Ureter (tissue), 1 donor: ENCODE data around the gene EMC10. TPM values are rescaled to one million over a fixed set of nuclear protein-coding genes. Genes with fewer than 3 reads are reported as not detected.

Experiments used
- DNase-seq: peaks from one replicate; pipeline ENCODE4 v3.0.0-alpha.2; 2020; ENCODE audit warnings: low spot score
- total RNA-seq: library from RNA; stranded (reverse); gene quantifications from one replicate; pipeline ENCODE4 v1.2.4, GENCODE V29; 2023
- donor health status: DM: yes; HTN: yes; CAD: no.

EMC10 gene
- total RNA-seq, 1 donor from 2014 or later, result 94.0 TPM

DNA sequence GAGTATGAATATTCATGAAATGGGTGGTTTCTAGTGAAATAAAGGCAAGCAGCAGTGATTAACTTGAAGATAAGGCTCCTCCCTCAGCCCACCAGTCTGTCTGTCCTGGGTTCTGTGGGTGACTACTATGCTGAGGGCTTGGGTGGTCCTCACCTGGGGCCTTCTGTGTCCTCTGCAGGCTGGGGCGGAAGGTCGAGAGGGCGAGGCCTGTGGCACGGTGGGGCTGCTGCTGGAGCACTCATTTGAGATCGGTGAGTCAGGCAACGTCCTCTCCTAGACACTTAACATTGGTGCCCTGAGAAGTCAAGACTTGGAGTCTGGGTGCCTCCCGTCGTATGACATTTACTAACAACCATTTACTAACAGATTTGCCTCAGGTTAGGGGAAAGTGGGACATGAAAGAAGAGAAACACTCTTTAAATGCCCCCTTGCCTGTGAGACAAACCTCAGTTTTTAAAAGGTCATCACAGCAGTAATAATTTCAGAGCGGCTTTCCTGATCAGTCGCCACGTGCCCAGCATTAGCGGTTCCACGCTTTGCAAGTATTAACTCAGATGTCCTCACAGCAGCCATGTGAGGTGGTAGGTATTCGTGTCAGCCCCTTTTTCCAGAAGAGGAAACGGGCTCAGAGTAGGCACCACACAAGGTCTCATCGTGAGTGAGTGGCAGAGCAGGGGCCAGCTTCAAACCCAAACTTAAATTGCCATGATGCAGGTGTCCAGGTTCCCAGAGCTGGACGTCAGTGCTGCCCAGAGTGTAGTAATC lies 1.6 kb downstream of the EMC10 start:
- no peak for DNase-seq

DNA sequence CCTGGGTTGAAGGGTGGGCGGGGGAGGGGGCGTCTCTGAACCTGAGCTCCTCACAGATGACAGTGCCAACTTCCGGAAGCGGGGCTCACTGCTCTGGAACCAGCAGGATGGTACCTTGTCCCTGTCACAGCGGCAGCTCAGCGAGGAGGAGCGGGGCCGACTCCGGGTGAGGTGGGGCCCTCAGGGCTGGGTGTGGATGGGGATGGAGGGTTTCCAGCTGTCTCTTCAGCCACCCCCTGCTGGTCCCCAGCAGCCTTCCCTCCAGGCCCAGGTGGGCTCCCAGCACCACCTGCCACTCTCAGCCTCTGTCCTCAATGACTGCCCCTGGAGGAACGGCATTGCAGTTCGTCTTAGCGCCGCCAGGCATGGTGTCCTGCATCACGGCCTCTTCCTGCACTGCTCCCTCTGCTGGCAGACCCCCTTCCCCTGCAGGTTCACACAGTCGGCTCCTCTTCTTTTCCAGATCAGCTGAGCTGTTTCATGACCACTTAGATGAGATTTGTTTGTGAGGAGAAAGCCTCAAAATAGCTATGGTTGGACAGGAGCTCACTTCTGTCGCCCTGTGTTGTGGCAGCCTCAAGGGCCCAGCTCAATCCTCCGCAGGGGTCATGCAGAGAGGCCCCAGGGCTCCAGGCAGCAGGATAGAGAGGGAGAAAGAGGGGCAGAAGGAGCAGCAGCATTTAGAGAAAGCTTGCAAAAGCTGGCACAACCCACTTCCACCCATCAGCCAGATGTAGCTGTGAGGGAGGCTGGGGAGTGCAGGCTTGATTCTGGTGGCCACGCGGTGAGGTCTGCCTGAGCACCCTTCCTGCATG lies 2.8 kb downstream of the EMC10 start:
- no peak for DNase-seq

DNA sequence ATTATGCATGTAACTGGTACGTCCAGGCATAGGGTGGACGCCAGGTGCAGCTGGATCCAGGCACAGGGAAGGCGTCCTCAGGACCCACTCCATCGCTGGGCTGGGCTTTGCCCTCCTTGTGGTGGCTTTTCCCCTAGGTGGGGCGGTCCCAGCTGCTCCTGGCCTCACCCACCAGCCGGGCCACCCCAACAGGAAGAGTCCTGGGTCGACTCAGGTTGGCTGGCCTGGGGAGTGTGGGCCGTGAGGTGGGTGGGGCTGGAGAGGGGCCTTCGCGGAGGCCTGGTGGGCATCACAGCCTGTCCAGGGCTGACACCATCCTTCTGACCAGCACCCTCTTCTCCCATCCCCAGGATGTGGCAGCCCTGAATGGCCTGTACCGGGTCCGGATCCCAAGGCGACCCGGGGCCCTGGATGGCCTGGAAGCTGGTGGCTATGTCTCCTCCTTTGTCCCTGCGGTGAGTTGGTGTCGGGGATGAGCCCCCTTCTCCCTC lies 3.5 kb downstream of the EMC10 start:
- no peak for DNase-seq

DNA sequence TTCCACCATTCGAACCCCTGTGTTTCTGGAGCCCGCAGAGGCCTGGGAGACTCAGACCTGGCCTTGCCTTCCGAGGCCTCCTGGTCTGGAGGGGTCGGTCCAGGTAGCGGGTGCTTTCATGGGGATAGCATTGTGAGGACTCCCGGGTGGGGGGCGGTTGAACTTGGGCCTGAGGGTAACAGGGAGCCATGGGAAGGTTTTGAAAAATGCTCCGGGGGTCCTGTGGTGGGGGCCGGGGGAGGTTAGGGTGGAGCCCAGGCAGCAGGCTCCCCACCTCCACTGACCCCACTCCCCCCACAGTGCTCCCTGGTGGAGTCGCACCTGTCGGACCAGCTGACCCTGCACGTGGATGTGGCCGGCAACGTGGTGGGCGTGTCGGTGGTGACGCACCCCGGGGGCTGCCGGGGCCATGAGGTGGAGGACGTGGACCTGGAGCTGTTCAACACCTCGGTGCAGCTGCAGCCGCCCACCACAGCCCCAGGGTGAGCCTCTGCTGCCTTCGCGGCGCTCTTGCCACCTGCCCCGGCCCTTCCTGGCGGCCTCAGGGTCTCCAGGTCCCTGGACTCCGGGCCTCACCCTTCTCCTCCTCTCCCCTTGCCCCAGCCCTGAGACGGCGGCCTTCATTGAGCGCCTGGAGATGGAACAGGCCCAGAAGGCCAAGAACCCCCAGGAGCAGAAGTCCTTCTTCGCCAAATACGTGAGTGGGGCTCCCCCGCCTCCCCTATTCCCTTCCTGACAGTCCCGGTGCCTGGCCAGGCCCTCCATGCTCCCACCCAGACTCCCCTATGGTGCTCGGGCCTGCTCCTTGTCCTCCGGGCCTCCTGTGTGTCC lies 4.2 kb downstream of the EMC10 start:
- DNase-seq, result no peak

DNA sequence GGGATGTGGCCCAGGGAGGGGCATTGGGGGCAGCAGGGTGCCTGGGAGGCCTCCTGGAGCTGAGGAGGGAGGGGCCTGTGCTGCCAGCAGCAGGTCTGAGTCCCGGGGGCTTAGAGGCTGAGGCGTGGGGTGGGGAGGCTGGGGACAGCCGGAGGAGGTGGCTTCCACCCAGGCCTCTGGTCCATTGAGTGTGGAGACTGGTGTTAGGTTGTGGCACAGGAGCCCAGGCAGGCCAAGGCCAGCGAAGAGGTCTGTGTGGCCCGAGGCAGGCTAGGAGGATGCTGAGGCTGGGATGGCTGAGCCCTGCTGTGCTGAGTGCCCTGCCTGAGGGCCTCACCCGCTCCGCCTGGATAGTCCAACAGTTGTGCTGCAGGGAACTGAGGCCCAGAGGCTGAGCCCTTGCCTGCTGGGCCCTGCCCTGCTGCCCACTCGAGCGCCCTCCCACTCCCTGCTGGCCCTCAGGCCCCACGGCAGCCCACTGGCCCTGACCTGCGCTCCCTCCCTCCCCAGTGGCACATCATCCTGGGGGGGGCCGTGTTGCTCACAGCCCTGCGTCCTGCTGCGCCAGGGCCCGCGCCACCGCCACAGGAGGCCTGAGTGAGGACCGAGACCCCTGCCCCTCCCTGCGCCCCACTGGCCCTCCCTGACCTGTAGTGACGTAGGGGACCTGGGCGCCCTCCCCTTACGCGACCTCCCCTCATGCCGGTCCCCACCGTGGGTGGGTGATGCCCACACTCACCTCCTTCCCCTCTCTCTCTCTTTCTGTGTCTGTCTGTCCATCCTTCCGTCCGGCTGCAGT lies 5.2 kb downstream of the EMC10 start:
- DNase-seq, result no peak

DNA sequence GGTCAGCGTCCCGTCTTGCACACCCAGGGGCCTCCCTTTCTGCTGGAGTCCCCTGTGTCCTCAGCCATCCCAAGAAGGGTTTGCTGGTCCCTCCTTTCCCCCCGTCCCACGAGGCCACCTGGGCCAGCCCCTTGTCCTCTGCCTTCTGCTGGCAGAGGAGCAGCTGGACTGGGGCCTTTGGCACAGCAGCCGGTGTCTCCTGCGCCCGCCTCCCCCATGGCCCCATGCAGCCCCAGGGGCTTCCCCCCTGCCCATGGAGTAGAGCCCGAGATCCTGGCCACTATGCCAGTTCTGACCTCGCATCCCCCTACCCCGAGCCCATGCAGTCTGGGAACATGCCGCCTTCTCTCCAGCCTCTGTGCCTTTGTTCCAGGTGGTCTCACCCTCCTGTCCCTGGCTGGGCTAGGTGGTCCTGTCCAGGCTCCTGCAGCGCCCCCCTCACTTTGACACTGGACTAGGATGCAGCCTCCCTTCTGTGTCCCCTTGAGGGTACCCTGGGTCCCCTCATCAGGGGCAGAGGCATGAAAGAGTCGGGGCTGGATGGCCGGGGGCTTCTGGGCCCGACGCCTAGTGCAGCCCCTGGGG lies 6.1 kb downstream of the EMC10 start:
- no peak for DNase-seq

DNA sequence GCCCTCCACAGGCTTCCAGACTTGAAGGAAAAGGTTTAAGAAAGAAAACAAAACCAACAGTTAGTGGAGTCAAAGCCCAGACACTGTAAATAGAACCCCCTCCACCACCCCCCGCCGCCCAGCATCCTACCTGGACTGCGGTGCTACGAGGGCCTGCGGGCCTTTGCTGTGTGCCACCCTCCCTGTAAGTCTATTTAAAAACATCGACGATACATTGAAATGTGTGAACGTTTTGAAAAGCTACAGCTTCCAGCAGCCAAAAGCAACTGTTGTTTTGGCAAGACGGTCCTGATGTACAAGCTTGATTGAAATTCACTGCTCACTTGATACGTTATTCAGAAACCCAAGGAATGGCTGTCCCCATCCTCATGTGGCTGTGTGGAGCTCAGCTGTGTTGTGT lies 6.6 kb downstream of the EMC10 start:
- DNase-seq, result no peak

DNA sequence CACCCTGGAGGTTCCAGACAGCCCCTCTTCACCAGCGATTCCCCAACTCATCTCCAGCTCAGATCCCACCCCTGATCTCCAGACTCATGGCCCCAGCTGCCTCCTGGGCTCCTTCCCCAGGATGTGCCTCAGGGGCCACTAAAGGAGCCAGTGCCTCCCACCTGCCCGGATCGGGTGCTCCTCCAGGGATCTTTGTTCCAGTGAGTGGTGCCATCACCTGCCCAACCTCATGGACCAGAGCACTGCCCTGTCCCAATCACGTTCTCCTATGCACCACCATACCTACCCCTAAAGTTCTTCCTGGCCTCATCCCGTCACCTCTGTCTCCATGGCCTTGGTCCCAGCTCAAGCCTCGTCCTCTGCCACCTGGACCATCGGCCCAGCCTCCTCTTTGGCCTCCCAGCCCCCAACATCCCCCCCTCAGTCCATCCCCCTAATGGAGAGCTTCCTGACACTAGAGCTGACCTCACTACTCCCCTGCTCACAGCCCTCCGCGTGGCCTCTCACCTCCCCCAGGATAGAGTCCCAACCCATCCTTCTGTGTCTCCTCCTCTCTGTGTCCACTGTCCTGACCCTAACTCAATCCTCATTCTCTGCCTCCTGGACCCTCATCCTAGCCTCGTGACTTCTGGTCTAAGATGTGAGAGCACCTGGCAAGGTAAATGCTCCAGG lies 9.1 kb downstream of the EMC10 start:
- DNase-seq, result no peak

DNA sequence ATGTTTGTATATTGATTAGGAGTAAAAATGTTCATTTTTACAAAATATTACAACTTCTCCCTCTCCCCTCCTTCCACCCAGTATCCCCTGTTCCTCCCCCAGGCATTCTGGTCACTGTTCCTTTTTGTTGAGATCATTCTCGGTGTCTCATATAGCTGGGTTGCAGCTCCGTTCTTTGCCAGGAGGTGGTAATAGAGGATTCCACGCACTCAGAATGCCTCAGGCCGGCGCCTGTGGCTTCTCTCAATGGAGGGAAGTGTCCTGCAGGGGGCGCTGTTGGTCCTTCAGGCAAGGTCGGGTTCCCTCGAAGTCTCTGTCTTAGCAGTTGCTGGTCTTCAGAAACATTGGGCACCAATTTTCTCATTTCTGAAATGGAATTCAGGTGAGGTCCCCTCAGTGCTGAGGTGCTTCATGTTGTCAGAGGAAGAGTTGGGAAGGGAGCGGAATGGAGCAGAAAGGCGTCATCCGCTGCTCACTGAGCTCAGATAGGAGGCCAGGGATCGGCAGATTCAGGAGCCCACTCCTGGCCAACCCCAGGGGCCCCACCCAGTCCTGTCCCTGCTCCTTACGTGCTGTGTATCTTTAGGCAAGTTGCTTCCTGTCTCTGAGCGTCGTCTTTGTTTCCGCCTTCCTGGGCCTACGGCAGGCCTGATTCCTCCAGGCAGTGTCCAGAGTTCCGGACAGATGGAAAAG lies 10.7 kb downstream of the EMC10 start:
- DNase-seq, result no peak

DNA sequence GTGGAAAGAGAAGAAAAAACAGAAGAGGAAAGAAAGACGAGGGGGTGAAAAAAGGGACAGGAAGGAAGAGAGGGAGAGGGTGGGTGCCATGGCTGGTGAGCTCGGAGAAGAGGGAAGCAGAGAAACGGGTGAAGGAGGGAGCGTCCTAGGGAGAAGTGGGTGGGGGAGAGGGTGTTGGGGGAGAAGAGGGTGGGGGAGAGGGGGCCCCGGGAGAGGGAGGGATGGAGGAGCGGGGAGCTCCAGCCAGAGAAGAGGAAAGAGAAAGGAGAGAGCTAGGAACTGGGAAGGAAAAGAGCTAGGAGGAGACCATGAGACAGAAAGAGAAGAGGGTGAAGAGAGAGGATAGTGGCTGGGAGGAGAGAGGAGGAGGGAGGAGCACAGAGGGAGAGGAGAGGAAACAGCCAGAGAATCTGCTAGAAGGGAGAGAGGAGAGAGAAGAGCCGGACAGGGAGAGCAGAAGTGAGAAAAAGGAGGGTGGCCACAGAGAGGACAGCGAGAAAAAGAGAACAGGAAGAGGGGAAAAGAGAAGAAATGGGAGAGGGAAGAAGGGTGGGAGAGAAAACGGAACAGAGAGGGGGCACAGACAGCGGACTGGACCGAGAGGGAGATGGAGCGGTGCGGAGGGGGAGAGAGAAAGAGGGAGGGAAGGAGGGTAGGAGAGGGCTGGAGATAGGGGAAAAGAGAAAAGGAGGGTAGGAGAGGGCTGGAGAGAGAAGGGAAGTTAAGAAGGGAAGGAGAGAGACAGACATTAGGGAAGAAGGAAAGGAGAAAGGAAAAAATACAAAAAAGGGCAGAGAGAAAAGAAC lies 12.3 kb downstream of the EMC10 start:
- DNase-seq, result no peak

DNA sequence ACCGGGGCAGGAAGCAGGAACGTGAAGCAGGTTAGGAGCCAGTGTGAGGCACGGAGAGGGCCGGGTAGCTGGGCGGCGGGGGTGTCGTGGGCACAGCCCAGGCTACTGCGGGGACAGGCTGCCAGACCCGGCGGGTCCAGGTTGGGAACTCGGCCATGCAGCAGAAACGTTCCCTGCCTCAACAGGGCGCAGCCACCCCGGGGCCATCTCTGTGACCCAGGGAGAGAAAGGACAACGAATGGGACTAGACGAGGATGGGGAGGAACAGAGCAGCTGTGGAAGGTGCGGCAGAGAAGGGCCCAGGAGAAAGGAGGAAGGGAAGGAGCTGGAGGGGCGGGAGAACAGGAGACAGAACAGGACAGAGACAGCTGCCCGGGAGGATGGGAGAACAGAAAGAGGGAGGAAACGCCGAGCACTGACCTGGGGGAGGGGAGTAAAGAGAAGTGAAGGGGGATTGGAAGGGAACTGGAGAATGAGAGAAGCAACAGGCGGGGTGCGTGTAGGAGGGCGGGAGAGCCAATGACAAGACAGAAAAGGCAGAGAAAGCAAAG lies 13.2 kb downstream of the EMC10 start:
- no peak for DNase-seq

DNA sequence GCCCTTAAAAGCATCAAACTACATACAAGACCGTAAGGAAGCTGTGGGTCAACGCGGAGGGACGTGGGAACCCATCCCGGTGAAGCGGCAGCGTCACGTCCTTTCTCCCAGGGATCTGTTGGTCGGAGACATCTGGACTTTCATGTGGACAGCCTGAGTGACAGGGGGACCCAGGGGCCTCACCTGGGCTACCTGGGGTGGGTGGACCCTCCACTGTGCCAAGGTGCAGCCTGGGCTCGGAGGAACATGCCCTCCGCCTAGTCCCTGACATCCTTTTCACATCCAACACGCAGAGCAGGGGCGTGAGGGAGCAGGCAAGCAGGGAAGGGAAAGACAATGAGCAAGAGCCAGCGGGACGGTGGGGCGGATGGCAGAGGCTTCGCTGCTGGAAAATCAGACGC lies 14.1 kb downstream of the EMC10 start:
- no peak for DNase-seq

DNA sequence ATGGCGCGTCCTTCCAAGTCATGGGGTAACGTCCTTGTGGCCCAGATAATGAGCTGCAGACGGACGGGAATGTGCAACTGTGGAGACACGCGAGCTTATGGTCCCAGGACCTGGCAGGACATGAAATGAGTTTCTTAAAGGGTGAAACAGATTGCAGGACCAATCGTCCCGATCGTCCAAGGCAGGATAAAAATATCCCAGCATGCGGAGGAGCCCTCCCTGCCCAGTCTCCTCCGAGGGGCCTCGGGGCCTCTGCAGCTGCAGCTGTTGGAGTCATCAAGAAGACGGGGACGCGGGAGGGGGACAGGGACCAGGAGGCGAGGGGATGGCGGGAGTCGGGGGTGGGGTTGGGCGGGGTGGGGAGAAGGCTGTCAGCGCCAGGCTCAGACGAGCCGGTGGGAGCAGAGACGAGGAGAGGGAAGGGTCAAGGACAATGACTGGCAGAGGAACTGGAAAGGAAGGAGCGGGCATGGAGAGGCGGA lies 14.7 kb downstream of the EMC10 start:
- DNase-seq, result no peak

DNA sequence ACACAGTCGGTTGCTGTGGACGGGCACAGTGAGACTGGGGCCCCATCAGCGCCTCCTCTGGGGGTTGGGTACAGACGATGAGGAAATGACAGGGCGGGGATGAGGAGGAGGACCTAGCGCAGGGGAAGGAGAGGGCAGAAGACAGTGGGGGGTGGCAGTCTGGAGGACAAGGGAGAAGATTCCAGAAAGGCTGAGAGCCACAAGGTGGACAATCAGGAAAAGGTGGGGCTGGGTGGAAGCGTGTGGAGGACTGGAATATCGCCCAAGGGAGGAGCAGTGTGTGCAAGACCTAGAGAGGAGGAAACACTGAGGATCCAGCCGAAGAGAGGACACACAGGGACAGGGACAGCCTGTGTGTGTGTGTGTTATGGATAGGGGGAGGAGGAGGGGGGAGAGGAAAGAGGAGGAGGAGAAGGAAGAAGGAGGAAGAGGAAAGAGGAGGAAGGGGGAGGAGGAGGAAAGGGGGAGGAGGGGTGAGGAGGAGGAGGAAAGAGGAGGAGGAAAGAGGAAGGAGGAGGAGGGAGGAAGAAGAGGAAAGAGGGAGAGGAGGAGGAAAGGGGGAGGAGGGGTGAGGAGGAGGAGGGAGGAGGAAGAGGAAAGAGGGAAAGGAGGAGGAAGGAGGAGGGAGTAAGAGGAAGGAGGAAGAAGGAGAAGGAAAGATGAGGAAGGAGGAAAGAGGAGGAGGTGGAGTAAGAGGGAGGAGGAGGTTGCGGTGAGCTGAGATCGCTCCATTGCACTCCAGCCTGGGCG lies 16.2 kb downstream of the EMC10 start:
- DNase-seq, result no peak

DNA sequence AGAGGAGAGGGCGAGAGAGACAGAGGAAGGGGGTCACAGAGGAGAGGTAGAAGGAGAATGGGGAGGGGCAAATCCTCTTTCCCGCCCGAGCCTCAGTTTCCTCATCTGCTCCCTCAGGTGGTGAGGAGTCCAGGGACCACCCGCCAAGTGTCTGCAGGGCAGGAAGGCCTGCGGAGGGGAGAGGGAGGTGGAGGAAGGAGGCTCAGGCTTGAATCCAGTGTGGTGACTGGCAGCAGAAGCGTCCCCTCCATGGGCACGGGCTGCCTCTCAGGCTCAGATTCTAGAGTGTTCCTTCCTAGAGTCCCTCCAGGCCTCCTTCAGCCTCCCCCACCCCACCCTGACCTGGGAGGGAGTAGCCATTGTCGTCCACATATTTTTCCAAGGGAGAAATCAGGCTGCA lies 16.9 kb downstream of the EMC10 start:
- no peak for DNase-seq

DNA sequence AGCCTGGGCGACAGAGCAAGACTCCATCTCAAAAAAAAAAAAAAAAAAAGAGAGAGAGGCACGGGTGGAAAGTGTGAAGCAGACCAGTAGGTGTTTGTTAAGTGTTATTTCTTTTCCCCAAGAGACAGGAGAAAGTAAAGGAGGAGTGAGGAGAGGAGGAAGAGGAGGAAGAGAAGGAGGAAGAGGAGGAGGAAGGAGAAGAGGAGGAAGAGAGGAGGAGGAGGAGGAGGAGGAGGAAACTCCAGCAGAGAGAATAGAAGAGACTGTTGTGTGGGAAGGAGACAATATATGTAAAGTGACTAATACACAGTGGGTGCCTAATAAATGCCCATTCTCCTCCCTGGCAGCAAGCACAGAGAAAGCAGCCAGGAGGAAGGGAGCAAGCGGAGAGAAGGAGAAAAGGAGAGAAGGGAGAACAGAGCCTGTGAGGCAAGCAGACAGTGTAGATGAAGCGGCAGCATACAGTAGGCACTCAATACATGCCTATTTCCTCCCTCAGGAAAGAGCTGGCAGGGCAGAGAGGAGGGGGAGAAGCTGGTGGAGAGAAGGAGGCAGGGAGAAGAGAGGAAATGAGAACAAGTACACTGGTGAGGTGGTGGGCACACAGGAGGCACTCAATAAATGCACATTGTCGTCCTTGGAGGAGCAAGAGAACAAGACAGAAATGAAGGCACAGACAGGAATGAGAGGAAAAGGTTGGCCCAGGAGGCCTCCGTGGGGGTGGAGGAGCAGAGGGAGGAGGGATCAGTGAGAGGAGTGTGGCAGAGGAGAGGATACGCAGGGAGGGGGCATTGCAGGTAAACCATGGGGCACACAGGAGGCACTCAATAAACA lies 18.1 kb downstream of the EMC10 start:
- DNase-seq, result no peak

DNA sequence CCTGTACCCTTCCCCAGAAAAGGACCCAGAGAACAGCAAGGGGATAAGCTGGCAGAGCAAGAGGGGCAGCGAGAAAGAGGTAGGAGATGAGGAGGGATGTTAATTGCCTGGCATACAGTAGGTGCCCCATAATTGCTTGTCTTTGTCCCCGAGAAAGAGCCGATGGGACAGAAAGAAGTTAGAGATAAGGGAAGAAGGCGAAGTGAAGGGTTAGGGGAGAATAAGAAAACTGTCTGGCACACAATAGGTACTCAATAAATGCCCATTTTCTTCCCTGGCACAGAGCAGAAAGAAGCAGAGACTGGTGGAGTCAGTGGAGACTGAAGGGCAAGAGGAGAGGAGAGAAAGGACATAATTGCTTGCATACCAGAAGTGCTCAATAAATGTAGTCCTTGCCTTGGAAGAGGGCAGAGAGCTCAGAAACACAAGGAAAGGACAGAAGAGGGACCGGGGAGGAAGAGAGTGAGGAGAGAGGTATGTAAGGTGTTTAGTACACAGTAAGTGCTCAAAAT lies 18.8 kb downstream of the EMC10 start:
- DNase-seq, result no peak
